Measurements from ENCODE around the gene SLC35A4.
A peak's percentile ranks its signal among the peaks of the same experiment; 100 is the strongest.
"Not testable (repeated sequence)": the region's sequence is repeated elsewhere in the genome, so short reads cannot be mapped to it uniquely, and the experiment has no call there.

SLC35A4 gene

DNA sequence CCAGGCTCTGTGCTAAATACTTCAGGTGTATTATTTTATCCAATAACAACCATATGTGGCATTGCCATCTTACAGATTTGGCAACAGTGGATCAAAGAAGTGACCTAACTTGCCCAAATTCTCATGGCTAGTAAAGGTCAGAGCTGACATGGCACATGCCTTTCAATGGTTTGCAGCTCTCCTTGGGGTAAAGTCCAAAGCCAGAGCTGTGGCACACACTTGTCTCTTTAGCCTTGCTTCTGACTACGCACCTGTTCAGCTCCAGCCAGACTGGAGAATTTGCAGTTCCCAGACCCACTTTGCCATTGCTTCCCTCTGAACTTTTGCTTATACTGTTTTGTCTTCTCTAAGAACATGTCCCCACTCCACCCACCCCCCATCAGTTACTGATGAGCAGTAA lies 5.9 kb downstream of the SLC35A4 start:
- peaks cover 27% of the 10 kb centered on the region for H3K36me3 ChIP-seq (ENCODE audit: control insufficient read depth, insufficient read depth, low read length, severe bottlenecking)
- H3K4me1 ChIP-seq (ENCODE audit: control insufficient read depth, insufficient read depth, low read length), result peaks cover 45% of the 10 kb centered on the region
- H3K4me3 ChIP-seq (ENCODE audit: low read length), result no peak overlapping the region
- H3K9ac ChIP-seq (ENCODE audit: low read length), result no peak overlapping the region
- no peaks in the 10 kb centered on the region for H3K27me3 ChIP-seq (replicated peaks; ENCODE audit: control insufficient read depth, insufficient read depth, low read length)
- H3K9me3 ChIP-seq (ENCODE audit: control insufficient read depth, low read length), result no peaks in the 10 kb centered on the region
- DNase-seq (ENCODE audit: low read depth), result no peak

DNA sequence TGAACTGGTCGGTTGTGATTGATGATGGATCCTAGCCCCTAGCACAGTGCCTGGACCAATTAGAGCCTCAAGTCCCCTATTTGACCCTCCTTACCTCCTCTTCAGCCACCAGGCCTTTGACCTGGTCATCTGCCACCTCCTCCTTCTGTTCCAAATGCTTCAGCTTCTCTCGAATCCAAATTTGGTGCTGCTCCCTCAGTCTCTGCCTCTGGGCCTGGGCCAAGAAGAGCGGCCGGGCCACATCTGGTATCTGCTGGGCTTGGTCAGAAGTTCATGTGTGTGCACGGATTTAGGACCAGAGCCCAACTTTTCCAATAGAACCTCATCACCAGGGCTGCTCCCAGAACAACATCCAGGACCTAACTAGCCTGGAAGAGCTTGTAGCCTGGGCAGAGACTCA lies 6.5 kb downstream of the SLC35A4 start:
- H3K9ac ChIP-seq (ENCODE audit: low read length), result no peak overlapping the region
- H3K27me3 ChIP-seq (replicated peaks; ENCODE audit: control insufficient read depth, insufficient read depth, low read length), result no peaks in the 10 kb centered on the region
- H3K4me1 ChIP-seq (ENCODE audit: control insufficient read depth, insufficient read depth, low read length), result peaks cover 39% of the 10 kb centered on the region
- no peak overlapping the region for H3K4me3 ChIP-seq (ENCODE audit: low read length)
- H3K9me3 ChIP-seq (ENCODE audit: control insufficient read depth, low read length), result no peaks in the 10 kb centered on the region
- peaks cover 27% of the 10 kb centered on the region for H3K36me3 ChIP-seq (ENCODE audit: control insufficient read depth, insufficient read depth, low read length, severe bottlenecking)
- DNase-seq (ENCODE audit: low read depth), result no peak

DNA sequence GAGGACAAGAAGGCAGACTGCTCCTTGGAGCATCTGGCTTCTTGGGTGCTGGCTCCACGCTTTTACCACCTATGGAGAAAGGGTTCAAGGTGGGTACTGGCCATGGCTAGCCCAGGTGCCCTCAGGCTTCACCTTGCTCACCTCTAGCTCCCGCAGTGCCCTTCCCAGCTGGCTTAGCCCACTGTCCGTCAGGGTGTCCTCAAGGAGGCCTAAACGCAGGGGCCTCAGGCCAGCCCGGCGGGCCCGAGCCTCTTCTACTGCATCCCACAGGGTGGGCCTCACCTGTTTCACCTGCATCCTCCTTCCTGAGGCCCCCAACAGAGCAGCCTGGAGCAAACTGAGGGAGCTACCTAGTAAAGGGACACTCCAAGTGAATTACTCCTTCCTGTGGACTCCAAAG lies 9.1 kb downstream of the SLC35A4 start:
- Histone ChIP-seq H3K27me3 (replicated peaks; ENCODE audit: control insufficient read depth, insufficient read depth, low read length) (no peaks in the 10 kb centered on the region), H3K9me3 (ENCODE audit: control insufficient read depth, low read length) (no peaks in the 10 kb centered on the region), H3K9ac (ENCODE audit: low read length) (no peak overlapping the region), H3K4me1 (ENCODE audit: control insufficient read depth, insufficient read depth, low read length) (peaks cover 26% of the 10 kb centered on the region), H3K4me3 (ENCODE audit: low read length) (no peak overlapping the region), H3K36me3 (ENCODE audit: control insufficient read depth, insufficient read depth, low read length, severe bottlenecking) (peaks cover 4% of the 10 kb centered on the region)
- DNase-seq (ENCODE audit: low read depth), result no peak

DNA sequence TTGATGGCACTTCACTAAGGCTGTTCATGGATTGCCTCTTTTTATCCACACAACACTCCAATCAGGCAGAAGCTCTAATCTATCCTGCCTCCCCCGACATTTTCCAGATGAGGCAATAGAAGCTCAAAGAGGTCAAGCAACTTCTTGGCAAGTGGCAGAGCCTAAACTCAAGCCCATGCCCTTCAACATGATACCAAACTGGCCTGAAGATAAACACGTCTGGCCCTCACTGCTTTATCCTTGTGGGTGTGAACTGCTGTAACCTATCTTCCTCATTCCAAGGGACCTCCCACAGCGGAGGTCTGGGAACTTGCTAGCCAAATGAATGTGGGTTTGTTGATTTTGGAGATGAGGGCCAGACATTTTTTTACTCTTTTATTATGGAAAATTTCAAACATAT lies 9.5 kb downstream of the SLC35A4 start:
- no peak overlapping the region for H3K4me3 ChIP-seq (ENCODE audit: low read length)

DNA sequence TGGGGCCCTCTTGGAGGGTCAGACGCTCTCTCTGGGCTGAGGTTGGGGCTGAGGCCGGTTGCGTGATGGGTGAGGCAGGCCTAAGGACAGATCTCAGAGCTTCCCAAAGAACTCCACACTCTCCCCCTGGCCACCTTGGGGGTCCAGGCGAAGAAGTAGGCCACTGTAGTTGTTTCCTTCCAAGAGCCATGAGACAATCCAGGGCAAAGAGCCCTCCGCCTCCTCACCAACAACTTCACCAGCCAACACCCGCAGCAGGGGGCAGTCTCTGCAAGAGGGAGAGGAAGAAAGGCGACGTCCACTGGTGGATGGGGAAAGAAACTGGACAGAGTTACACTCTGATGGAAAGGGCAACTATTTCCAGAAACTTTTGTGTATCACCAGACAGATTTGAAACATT lies 10.7 kb downstream of the SLC35A4 start:
- Histone ChIP-seq H3K36me3 (ENCODE audit: control insufficient read depth, insufficient read depth, low read length, severe bottlenecking) (peaks cover 3% of the 10 kb centered on the region), H3K4me3 (ENCODE audit: low read length) (no peak overlapping the region), H3K4me1 (ENCODE audit: control insufficient read depth, insufficient read depth, low read length) (peaks cover 17% of the 10 kb centered on the region), H3K9me3 (ENCODE audit: control insufficient read depth, low read length) (no peaks in the 10 kb centered on the region), H3K27me3 (replicated peaks; ENCODE audit: control insufficient read depth, insufficient read depth, low read length) (no peaks in the 10 kb centered on the region), H3K9ac (ENCODE audit: low read length) (peak overlapping the region; percentile 43)
- peak; percentile 51 for DNase-seq (ENCODE audit: low read depth)

More for the DNA sequence above, 9.5 kb downstream of the SLC35A4 start:
- Histone ChIP-seq H3K9ac (ENCODE audit: low read length) (no peak overlapping the region), H3K27me3 (replicated peaks; ENCODE audit: control insufficient read depth, insufficient read depth, low read length) (no peaks in the 10 kb centered on the region), H3K36me3 (ENCODE audit: control insufficient read depth, insufficient read depth, low read length, severe bottlenecking) (peaks cover 4% of the 10 kb centered on the region), H3K9me3 (ENCODE audit: control insufficient read depth, low read length) (no peaks in the 10 kb centered on the region), H3K4me1 (ENCODE audit: control insufficient read depth, insufficient read depth, low read length) (peaks cover 21% of the 10 kb centered on the region)
- no peak for DNase-seq (ENCODE audit: low read depth)

DNA sequence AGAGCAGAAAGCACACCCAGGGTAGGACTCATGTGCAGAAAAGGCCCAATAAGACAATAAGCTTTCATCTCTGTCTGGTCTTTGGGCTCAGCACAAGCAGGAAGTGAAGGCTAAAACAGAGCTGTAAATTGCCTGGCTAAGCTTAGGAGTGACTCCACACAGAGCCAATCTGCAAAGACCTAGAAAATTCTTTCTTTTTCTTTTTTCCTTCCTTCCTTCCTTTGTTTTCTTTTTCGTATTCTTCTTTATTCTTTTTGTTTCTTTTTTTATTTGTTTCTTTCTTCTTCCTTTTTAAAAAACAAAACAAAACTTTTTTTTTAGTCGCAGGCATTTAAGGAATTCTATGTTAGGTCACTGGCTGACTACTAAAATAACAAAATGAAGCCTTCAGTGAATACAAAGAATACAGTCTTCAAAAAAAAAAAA lies 12.2 kb downstream of the SLC35A4 start:
- H3K4me1 ChIP-seq (ENCODE audit: control insufficient read depth, insufficient read depth, low read length), result peaks cover 17% of the 10 kb centered on the region
- H3K9ac ChIP-seq (ENCODE audit: low read length), result no peak overlapping the region
- no peaks in the 10 kb centered on the region for H3K36me3 ChIP-seq (ENCODE audit: control insufficient read depth, insufficient read depth, low read length, severe bottlenecking)
- no peak for DNase-seq (ENCODE audit: low read depth)
- no peaks in the 10 kb centered on the region for H3K9me3 ChIP-seq (ENCODE audit: control insufficient read depth, low read length)
- no peak overlapping the region for H3K4me3 ChIP-seq (ENCODE audit: low read length)
- no peaks in the 10 kb centered on the region for H3K27me3 ChIP-seq (replicated peaks; ENCODE audit: control insufficient read depth, insufficient read depth, low read length)

DNA sequence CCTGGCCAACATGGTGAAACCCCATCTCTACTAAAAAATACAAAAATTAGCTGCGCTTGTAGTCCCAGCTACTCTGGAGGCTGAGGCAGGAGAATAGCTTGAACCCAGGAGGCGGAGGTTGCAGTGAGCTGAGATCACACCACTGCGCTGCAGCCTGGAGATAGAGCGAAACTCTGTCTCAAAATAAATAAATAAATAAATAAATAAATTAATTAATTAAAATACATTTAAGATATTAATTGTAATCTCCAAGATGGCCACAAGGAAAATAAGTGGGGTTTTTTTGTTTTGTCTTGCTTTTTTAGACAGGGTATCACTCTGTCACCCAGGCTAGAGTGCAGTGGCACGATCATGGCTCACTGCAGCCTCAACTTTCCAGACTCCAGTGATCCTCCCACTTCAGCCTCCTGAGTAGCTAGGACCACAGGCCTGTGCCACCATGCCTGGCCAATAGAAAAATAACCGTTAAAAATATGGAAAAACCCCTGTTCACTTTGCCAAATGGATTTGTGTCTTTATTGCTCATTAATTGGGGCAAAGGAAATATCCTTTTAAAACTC lies 14.6 kb downstream of the SLC35A4 start:
- peaks cover 11% of the 10 kb centered on the region for H3K4me1 ChIP-seq (ENCODE audit: control insufficient read depth, insufficient read depth, low read length)
- not testable (repeated sequence) for H3K4me3 ChIP-seq (ENCODE audit: low read length); H3K27me3 ChIP-seq (replicated peaks; ENCODE audit: control insufficient read depth, insufficient read depth, low read length); H3K36me3 ChIP-seq (ENCODE audit: control insufficient read depth, insufficient read depth, low read length, severe bottlenecking); H3K9ac ChIP-seq (ENCODE audit: low read length); H3K9me3 ChIP-seq (ENCODE audit: control insufficient read depth, low read length); DNase-seq (ENCODE audit: low read depth)

DNA sequence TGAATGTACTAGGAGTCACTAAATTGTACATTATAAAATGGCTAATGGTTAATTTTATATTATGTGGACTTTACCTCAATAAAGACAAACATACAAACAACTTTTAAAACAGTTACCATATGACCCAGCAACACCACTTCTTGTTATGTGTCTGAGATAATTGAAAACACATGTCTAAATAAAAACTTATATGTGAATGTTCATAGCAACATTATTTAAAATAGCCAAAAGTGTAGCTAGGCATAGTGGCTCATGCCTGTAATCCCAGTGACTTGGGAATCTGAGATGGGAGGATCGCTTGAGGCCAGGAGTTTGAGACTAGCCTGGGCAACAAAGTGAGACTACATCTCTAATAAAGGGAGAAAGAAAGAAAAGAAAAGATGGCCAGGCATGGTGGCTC lies 22.9 kb downstream of the SLC35A4 start:
- H3K4me1 ChIP-seq (ENCODE audit: control insufficient read depth, insufficient read depth, low read length), result peaks cover 33% of the 10 kb centered on the region
- no peak overlapping the region for H3K9ac ChIP-seq (ENCODE audit: low read length)
- H3K4me3 ChIP-seq (ENCODE audit: low read length), result no peak overlapping the region
- H3K27me3 ChIP-seq (replicated peaks; ENCODE audit: control insufficient read depth, insufficient read depth, low read length), result no peaks in the 10 kb centered on the region
- DNase-seq (ENCODE audit: low read depth), result peak; percentile 29
- no peaks in the 10 kb centered on the region for H3K36me3 ChIP-seq (ENCODE audit: control insufficient read depth, insufficient read depth, low read length, severe bottlenecking)
- H3K9me3 ChIP-seq (ENCODE audit: control insufficient read depth, low read length), result peaks cover 3% of the 10 kb centered on the region

DNA sequence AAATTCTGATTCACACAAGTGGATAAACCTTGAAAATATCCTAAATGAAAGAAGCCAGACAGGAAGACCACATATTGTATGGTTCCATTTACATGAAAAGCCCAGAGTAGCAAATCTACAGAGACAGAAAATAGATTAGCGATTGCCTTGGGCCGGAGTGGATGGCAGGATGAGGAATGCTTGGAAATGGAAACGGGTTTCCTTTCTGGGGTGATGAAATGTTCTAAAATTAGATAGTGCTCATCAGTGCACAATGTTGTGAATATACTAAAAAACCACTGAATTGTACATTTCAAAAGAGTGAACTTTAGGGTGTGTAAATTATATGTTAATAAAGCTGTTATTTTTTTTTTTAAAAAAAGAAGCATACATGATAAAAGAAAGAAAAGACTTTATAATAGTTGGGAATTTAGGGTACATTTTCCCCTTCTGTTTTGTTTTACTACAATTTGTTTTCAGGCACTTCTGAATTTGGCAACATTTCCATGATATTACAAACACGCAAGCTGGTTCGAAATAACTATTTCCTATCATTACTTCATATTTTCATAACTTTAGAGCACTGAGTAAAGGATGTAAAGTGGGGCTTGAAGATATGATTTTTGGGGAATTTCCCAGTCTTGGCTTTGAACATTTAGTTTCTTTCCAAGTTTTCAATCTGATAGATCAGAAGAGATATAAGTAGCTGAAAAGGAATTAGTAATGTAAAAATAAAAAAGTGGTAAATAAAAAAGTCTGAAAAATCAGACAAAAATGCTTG lies 23.9 kb downstream of the SLC35A4 start:
- Histone ChIP-seq H3K9ac (ENCODE audit: low read length) (peak overlapping the region; percentile 67), H3K9me3 (ENCODE audit: control insufficient read depth, low read length) (no peaks in the 10 kb centered on the region), H3K4me3 (ENCODE audit: low read length) (peak overlapping the region; percentile 40), H3K36me3 (ENCODE audit: control insufficient read depth, insufficient read depth, low read length, severe bottlenecking) (no peaks in the 10 kb centered on the region), H3K4me1 (ENCODE audit: control insufficient read depth, insufficient read depth, low read length) (peaks cover 33% of the 10 kb centered on the region), H3K27me3 (replicated peaks; ENCODE audit: control insufficient read depth, insufficient read depth, low read length) (no peaks in the 10 kb centered on the region)
- peak; percentile 46 for DNase-seq (ENCODE audit: low read depth)

DNA sequence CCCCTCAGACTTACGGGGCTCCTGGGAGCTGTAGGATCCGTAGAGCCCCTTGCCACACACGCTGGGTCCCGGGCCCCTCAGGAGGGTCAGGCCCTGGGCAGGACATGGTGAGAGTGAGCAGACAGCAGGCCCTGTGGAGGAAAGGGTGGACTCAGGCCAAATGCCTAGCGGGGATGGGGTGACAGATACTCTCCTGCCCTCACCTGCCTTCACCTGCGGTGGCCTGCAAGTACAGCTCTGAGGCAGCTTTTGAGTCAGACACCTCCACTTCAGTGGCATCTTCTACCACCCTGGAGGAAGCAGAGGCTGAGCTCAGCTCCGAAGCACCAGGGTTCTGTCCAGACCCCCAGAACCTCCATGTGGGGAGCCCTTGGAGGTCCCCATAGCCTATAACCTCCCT lies 26.2 kb downstream of the SLC35A4 start:
- H3K27me3 ChIP-seq (replicated peaks; ENCODE audit: control insufficient read depth, insufficient read depth, low read length), result no peaks in the 10 kb centered on the region
- H3K9me3 ChIP-seq (ENCODE audit: control insufficient read depth, low read length), result no peaks in the 10 kb centered on the region
- H3K36me3 ChIP-seq (ENCODE audit: control insufficient read depth, insufficient read depth, low read length, severe bottlenecking), result no peaks in the 10 kb centered on the region
- no peak overlapping the region for H3K9ac ChIP-seq (ENCODE audit: low read length)
- no peak overlapping the region for H3K4me3 ChIP-seq (ENCODE audit: low read length)
- no peak for DNase-seq (ENCODE audit: low read depth)
- peaks cover 42% of the 10 kb centered on the region for H3K4me1 ChIP-seq (ENCODE audit: control insufficient read depth, insufficient read depth, low read length)

DNA sequence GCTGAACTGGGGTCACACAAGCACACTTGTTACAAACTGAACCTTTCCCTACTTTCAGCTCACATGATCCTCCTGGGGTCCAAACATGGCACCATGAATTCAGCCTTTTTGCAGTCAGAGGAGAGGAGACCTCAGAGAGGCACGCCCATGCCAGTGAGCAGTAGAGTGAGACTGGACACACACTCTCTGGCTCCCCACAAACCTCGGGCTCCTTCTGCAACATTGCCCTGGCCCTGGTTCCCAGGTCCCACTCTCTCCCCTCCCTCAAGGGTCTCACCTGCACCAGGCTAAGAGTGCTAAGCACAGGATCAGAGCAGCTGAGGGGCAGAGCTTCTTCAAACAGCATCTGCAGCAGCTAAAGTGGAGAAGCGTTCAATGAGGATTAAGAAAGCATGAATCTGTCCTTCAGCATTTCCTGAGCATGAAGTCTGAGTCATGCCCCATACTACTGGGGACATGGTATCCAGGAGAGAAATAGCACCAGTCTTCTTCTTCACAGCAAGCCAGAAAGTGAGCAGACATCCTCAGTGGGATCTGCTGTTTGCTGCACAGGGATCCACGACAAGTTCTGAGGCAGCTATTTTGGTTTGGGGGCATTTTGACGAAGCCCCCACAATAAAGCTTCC lies 27.2 kb downstream of the SLC35A4 start:
- Histone ChIP-seq H3K9me3 (ENCODE audit: control insufficient read depth, low read length) (no peaks in the 10 kb centered on the region), H3K4me3 (ENCODE audit: low read length) (no peak overlapping the region), H3K4me1 (ENCODE audit: control insufficient read depth, insufficient read depth, low read length) (peaks cover 47% of the 10 kb centered on the region), H3K36me3 (ENCODE audit: control insufficient read depth, insufficient read depth, low read length, severe bottlenecking) (no peaks in the 10 kb centered on the region), H3K9ac (ENCODE audit: low read length) (no peak overlapping the region), H3K27me3 (replicated peaks; ENCODE audit: control insufficient read depth, insufficient read depth, low read length) (no peaks in the 10 kb centered on the region)
- DNase-seq (ENCODE audit: low read depth), result peak; percentile 59

All from adipocyte (in vitro differentiated cells).